Stimulated activated CD4-positive, alpha-beta T cell treated with anti-CD3 and anti-CD28 coated beads, Interleukin-15, amount 100 ng/mL, for 48 hours (primary cell): Measurements from ENCODE around the gene POU2F2.

Experiments used
- DNase-seq, 2 donors: peaks; one replicate each; pipeline ENCODE4 v3.0.0-alpha.2; 2020; ENCODE audit warnings: low read depth in 2 of 2

Gene POU2F2

GRCh38 chr19:42079886-42080763 is 52.1 kb downstream of the POU2F2 start:
- DNase-seq = no peak

GRCh38 chr19:42079276-42079669 is 53.0 kb downstream of the POU2F2 start:
- no peak for DNase-seq

- DNase-seq = no peak
Measured at GRCh38 chr19:42078538-42079275, 53.5 kb downstream of the POU2F2 start.

- no peak for DNase-seq
Measured at GRCh38 chr19:42078058-42078457, 54.2 kb downstream of the POU2F2 start.

GRCh38 chr19:42076380-42076944 is 55.8 kb downstream of the POU2F2 start:
- peak in 1 of 2 donors; percentile 19 for DNase-seq

GRCh38 chr19:42075616-42076379 is 56.4 kb downstream of the POU2F2 start, which contains the start of gene ZNF574:
TSS of gene ZNF574 (plus strand) at chr19:42076166. CDS start at chr19:42078607, 2,441 bp downstream.
- DNase-seq = peak; percentile 97

- no peak for DNase-seq
Measured at GRCh38 chr19:42075364-42075615, 57.0 kb downstream of the POU2F2 start.

GRCh38 chr19:42074513-42075363 is 57.5 kb downstream of the POU2F2 start:
- no peak for DNase-seq

- no peak for DNase-seq
Measured at GRCh38 chr19:42071247-42071646, 61.0 kb downstream of the POU2F2 start.

GRCh38 chr19:42069619-42070351 is 62.5 kb downstream of the POU2F2 start, which contains the start of gene GRIK5:
TSS of gene GRIK5 (minus strand) at chr19:42070206. CDS start at chr19:42065770, 4,436 bp downstream.
- no peak for DNase-seq

- DNase-seq = no peak
Measured at GRCh38 chr19:42068756-42069571, 63.3 kb downstream of the POU2F2 start.

- DNase-seq = no peak
Measured at GRCh38 chr19:42068361-42068755, 63.9 kb downstream of the POU2F2 start.

GRCh38 chr19:42067315-42067888 is 64.8 kb downstream of the POU2F2 start:
- no peak for DNase-seq

- no peak for DNase-seq
Measured at GRCh38 chr19:42066075-42066754, 66.0 kb downstream of the POU2F2 start.

- DNase-seq = no peak
Measured at GRCh38 chr19:42065511-42065910, 66.7 kb downstream of the POU2F2 start.

- no peak for DNase-seq
Measured at GRCh38 chr19:42065051-42065450, 67.2 kb downstream of the POU2F2 start.

GRCh38 chr19:42064432-42064831 is 67.8 kb downstream of the POU2F2 start:
- DNase-seq = no peak

GRCh38 chr19:42062381-42062780 is 69.9 kb downstream of the POU2F2 start:
- DNase-seq = no peak
